WTC11 (cell line): ENCODE data around the gene ELFN1. TPM values are rescaled to one million over a fixed set of nuclear protein-coding genes. Genes with fewer than 3 reads are reported as not detected.
A peak's percentile ranks its signal among the peaks of the same experiment; 100 is the strongest.

Source experiments
- ATAC-seq: fragments of 200-7000 bp; cut with Tn5 transposase; 2 replicates; pipeline ENCODE4 v1.10.0; 2021; ENCODE audit warnings: mild to moderate bottlenecking, moderate library complexity
- CTCF ChIA-PET: fragments of 300-600 bp; sonication (Branson Sonifier 250); formaldehyde crosslinking; loops from one replicate; lab custom pipeline; 2021; ENCODE audit warnings: antibody characterized with exemption; lab: Charles Lee
- POLR2A ChIA-PET: fragments of 350-600 bp; sonication (Branson Sonifier 250); formaldehyde crosslinking; loops from one replicate; lab custom pipeline; 2021; ENCODE audit warnings: antibody characterized with exemption; lab: Charles Lee
- DNase-seq: peaks from one replicate; pipeline ENCODE4 v3.0.0; 2021; ENCODE audit warnings: low spot score
- H3K27ac Mint-ChIP-seq: 2 replicates; pipeline ENCODE4 v1.8.0; 2021; ENCODE audit warnings: mixed read lengths
- H3K27me3 Mint-ChIP-seq: 2 replicates; pipeline ENCODE4 v1.8.0; 2021; ENCODE audit warnings: low read depth, mild to moderate bottlenecking, moderate library complexity, mixed read lengths
- H3K36me3 Mint-ChIP-seq: 2 replicates; pipeline ENCODE4 v1.8.0; 2021; ENCODE audit warnings: mixed read lengths
- H3K4me1 Mint-ChIP-seq: 2 replicates; pipeline ENCODE4 v1.8.0; 2022; ENCODE audit warnings: mixed read lengths
- H3K4me3 Mint-ChIP-seq: 2 replicates; pipeline ENCODE4 v1.8.0; 2021; ENCODE audit warnings: mild to moderate bottlenecking, moderate library complexity, mixed read lengths
- H3K9me3 Mint-ChIP-seq: 2 replicates; pipeline ENCODE4 v1.8.0; 2021; ENCODE audit warnings: mixed read lengths
- CBFB ChIP-seq: sonication (generic); formaldehyde crosslinking; IDR thresholded peaks from 2 replicates; pipeline ENCODE4 v1.8.1; 2022; ENCODE audit warnings: mild to moderate bottlenecking, low read depth, missing genetic modification reagents
- CDX4 ChIP-seq: fragments of 250-450 bp; sonication (Bioruptor Pico); IDR thresholded peaks from 2 replicates; pipeline ENCODE4 v1.9.0; 2021; ENCODE audit warnings: moderate library complexity, mild to moderate bottlenecking, inconsistent platforms, borderline replicate concordance
- CREB1 ChIP-seq: sonication (generic); formaldehyde crosslinking; IDR thresholded peaks from 2 replicates; pipeline ENCODE4 v1.8.0; 2023; ENCODE audit warnings: mild to moderate bottlenecking, missing genetic modification reagents
- CTCF ChIP-seq: fragments of 200-600 bp; IDR thresholded peaks from 2 replicates; pipeline ENCODE4 v1.8.0; 2022; ENCODE audit warnings: antibody characterized with exemption
- EMX1 ChIP-seq: fragments of 250-450 bp; sonication (Bioruptor Pico); IDR thresholded peaks from 2 replicates; pipeline ENCODE4 v1.8.0; 2021; ENCODE audit warnings: mild to moderate bottlenecking
- ERG ChIP-seq: fragments of 250-450 bp; sonication (Bioruptor Pico); IDR thresholded peaks from 2 replicates; pipeline ENCODE4 v1.8.0; 2021; ENCODE audit warnings: mild to moderate bottlenecking
- ESRRA ChIP-seq: sonication (generic); formaldehyde crosslinking; IDR thresholded peaks from 2 replicates; pipeline ENCODE4 v1.8.1; 2022; ENCODE audit warnings: mild to moderate bottlenecking, missing genetic modification reagents, borderline replicate concordance
- GABPB1 ChIP-seq: sonication (generic); formaldehyde crosslinking; IDR thresholded peaks from 2 replicates; pipeline ENCODE4 v1.8.1; 2023; ENCODE audit warnings: mild to moderate bottlenecking, missing genetic modification reagents
- HMGA2 ChIP-seq: fragments of 250-450 bp; sonication (Bioruptor Pico); IDR thresholded peaks from 2 replicates; pipeline ENCODE4 v1.4.0; 2021; ENCODE audit warnings: mild to moderate bottlenecking, moderate library complexity
- JUN ChIP-seq: sonication (generic); formaldehyde crosslinking; IDR thresholded peaks from 2 replicates; pipeline ENCODE4 v1.8.0; 2023; ENCODE audit warnings: mild to moderate bottlenecking, missing genetic modification reagents
- MYBL2 ChIP-seq: sonication (generic); formaldehyde crosslinking; IDR thresholded peaks from 2 replicates; pipeline ENCODE4 v1.8.1; 2023; ENCODE audit warnings: mild to moderate bottlenecking, moderate library complexity, missing genetic modification reagents
- NR1H2 ChIP-seq: sonication (generic); formaldehyde crosslinking; IDR thresholded peaks from 2 replicates; pipeline ENCODE4 v1.9.0; 2021; ENCODE audit warnings: mild to moderate bottlenecking, moderate library complexity, missing genetic modification reagents
- PREB ChIP-seq: sonication (generic); formaldehyde crosslinking; IDR thresholded peaks from 2 replicates; pipeline ENCODE4 v1.8.1; 2022; ENCODE audit warnings: mild to moderate bottlenecking, missing genetic modification reagents, moderate library complexity, borderline replicate concordance
- TCF7 ChIP-seq: sonication (generic); formaldehyde crosslinking; IDR thresholded peaks from 2 replicates; pipeline ENCODE4 v1.8.0; 2022; ENCODE audit warnings: mild to moderate bottlenecking, low read depth, missing genetic modification reagents, moderate library complexity
- USF1 ChIP-seq: sonication (generic); formaldehyde crosslinking; IDR thresholded peaks from 2 replicates; pipeline ENCODE4 v1.8.0; 2022; ENCODE audit warnings: mild to moderate bottlenecking, missing genetic modification reagents
- ZNF219 ChIP-seq: sonication (generic); formaldehyde crosslinking; IDR thresholded peaks from 2 replicates; pipeline ENCODE4 v1.8.0; 2023; ENCODE audit warnings: missing genetic modification reagents, mild to moderate bottlenecking, borderline replicate concordance
- ZNF232 ChIP-seq: sonication (generic); formaldehyde crosslinking; IDR thresholded peaks from 2 replicates; pipeline ENCODE4 v1.8.0; 2022; ENCODE audit warnings: mild to moderate bottlenecking, missing genetic modification reagents
- ZNF263 ChIP-seq: sonication (generic); formaldehyde crosslinking; IDR thresholded peaks from 2 replicates; pipeline ENCODE4 v1.8.1; 2022; ENCODE audit warnings: low read depth, mild to moderate bottlenecking, moderate library complexity, missing genetic modification reagents
- ZNF425 ChIP-seq: fragments of 250-450 bp; sonication (Bioruptor Pico); conservative IDR thresholded peaks from 2 replicates; pipeline ENCODE4 v1.9.0; 2021; ENCODE audit warnings: mild to moderate bottlenecking
- ZNF671 ChIP-seq: fragments of 250-450 bp; sonication (Bioruptor Pico); IDR thresholded peaks from 2 replicates; pipeline ENCODE4 v1.8.0; 2021; ENCODE audit warnings: mild to moderate bottlenecking
- total RNA-seq: library from RNA; stranded (reverse); gene quantifications from 3 replicates; pipeline ENCODE4 v1.2.3, GENCODE V29; 2021

The ELFN1 gene
- total RNA-seq, 1 experiment from 2014 or later = 4.6 TPM

DNA sequence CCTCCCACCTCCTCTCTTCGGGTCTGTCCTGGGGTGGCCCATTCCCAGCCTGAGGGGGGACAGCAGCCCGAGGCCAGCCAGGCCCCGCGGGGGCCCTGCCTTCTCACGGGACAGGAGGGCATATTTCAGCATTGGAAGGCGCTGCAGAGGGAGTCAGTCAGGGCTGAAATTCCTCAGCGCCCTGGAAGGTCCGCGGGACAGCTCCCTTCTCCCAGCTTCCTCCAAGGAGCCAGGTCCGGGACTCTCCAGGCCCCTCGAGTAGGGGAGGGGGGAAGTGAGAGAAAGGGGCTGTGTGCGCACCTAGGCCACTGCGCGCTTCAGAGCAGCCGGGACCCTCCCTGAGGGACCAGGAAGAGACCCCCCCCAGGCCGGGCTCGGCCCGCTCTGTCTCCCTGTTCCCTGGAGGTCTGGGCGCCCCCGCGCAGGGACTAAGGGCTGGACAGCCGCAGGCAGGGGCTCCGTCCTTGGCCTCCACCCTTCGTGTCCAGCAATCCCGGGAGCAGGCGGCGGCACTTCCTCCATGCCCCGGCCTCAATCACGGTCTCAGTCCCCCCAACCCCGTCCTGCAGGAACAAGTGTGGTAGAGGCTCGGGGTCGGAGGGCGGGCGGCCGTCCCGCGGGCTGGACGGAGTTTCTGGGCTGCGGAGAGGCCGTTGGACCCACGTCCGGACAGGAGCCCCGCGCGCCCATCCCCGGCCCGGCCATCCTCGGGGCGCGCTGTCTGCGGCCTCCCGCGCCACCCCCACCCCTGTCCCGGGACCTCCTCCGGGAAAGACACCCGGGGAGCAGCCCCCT, 6.0 kb upstream of the ELFN1 start:
- H3K27ac Mint-ChIP-seq = no peak overlapping the region
- peak; percentile 23 for ATAC-seq
- H3K27me3 Mint-ChIP-seq = peaks cover 70% of the 10 kb centered on the region
- TF ChIP-seq CREB1 (CRISPR knock-in tag) (no peak), NR1H2 (CRISPR knock-in tag) (no peak), PREB (CRISPR knock-in tag) (no peak), TCF7 (no peak), GABPB1 (CRISPR knock-in tag) (no peak), ZNF425 (CRISPR knock-in tag) (no peak), USF1 (CRISPR knock-in tag) (no peak), ZNF232 (0 out of 2 replicates have a peak, but pooled peaks have one; percentile 29), ERG (CRISPR knock-in tag) (no peak), JUN (CRISPR knock-in tag) (no peak), ZNF671 (CRISPR knock-in tag) (no peak), EMX1 (CRISPR knock-in tag) (no peak), CBFB (CRISPR knock-in tag) (no peak), ZNF263 (CRISPR knock-in tag) (0 out of 2 replicates have a peak, but pooled peaks have one; percentile 16)
- TF ChIP-seq, all 79 proteins: peak for 2
- H3K4me3 Mint-ChIP-seq = peak overlapping the region; percentile 56
- POLR2A ChIA-PET = interaction anchor here (0.6 kb wide), 1 partner anchor 24 kb away, joined by 4 read pairs; no protein-coding TSS in a partner anchor
- H3K4me1 Mint-ChIP-seq = peaks cover 11% of the 10 kb centered on the region
- peak; percentile 55 for DNase-seq
- CTCF ChIA-PET = interaction anchor here (0.6 to 2.3 kb wide), 44 partner anchors 9 to 555 kb away, joined by 3 to 21 read pairs (median 4); no protein-coding TSS in a partner anchor
- peaks cover 6% of the 10 kb centered on the region; the same call in 1 of the 2 replicates for H3K9me3 Mint-ChIP-seq
- H3K36me3 Mint-ChIP-seq = no peaks in the 10 kb centered on the region

GRCh38 chr7:1664711-1665548, 5.1 kb upstream of the ELFN1 start:
- no peak for TF ChIP-seq ZNF219 (CRISPR knock-in tag)
- TF ChIP-seq ESRRA (CRISPR knock-in tag) = 0 out of 2 replicates have a peak, but pooled peaks have one; percentile 45
- TF ChIP-seq CTCF = peak; percentile 72
- no peak for TF ChIP-seq HMGA2
- no peak for TF ChIP-seq CDX4 (CRISPR knock-in tag)
- TF ChIP-seq MYBL2 (CRISPR knock-in tag) = 0 out of 2 replicates have a peak, but pooled peaks have one; percentile 29
- Mint-ChIP-seq H3K9me3 (peaks cover 6% of the 10 kb centered on the region; the same call in 1 of the 2 replicates), H3K36me3 (no peaks in the 10 kb centered on the region), H3K27me3 (peaks cover 75% of the 10 kb centered on the region), H3K4me3 (peak overlapping the region; percentile 45), H3K4me1 (peaks cover 12% of the 10 kb centered on the region), H3K27ac (no peak overlapping the region)
- ChIA-PET CTCF (interaction anchor here (0.6 to 2.3 kb wide), 39 partner anchors 8 to 554 kb away, joined by 3 to 21 read pairs (median 4); no protein-coding TSS in a partner anchor), POLR2A (interaction anchor here (0.6 kb wide), 1 partner anchor 25 kb away, joined by 4 read pairs; no protein-coding TSS in a partner anchor)
- DNase-seq (peak; percentile 88), ATAC-seq (peak; percentile 8)
